ENCODE results near the gene TGFBRAP1.

DNA sequence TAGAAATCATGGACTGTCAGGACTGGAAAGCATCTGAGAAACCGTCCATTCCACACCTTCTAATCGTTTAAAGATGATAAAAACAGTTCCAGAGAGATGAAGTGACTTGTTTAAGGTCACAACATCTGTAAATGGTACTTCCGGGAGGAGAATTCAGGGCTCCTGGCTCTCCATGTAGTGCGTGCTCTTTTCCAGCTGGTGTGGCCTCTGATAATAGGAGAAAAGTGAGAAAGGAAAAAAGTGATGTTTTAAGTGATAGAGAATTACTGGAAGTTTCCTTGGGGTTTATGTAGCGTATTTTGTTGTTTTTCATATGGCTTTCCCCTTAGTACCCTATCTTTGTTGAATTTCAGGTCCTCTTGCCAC is 8.5 kb upstream of the TGFBRAP1 start:
- TF ChIP-seq, protein P1, sequence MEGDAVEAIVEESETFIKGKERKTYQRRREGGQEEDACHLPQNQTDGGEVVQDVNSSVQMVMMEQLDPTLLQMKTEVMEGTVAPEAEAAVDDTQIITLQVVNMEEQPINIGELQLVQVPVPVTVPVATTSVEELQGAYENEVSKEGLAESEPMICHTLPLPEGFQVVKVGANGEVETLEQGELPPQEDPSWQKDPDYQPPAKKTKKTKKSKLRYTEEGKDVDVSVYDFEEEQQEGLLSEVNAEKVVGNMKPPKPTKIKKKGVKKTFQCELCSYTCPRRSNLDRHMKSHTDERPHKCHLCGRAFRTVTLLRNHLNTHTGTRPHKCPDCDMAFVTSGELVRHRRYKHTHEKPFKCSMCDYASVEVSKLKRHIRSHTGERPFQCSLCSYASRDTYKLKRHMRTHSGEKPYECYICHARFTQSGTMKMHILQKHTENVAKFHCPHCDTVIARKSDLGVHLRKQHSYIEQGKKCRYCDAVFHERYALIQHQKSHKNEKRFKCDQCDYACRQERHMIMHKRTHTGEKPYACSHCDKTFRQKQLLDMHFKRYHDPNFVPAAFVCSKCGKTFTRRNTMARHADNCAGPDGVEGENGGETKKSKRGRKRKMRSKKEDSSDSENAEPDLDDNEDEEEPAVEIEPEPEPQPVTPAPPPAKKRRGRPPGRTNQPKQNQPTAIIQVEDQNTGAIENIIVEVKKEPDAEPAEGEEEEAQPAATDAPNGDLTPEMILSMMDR (IDR thresholded peaks at IDR 0.05) = no peak
- no peak for TF ChIP-seq POLR2A (IDR thresholded peaks at IDR 0.05)
- no peak for TF ChIP-seq EP300 (IDR thresholded peaks at IDR 0.05)
- TF ChIP-seq POLR2AphosphoS5 (IDR thresholded peaks at IDR 0.05) = no peak

Measured in gastroesophageal sphincter (tissue), 3 donors.